ENCODE data around the gene NRP2.

DNA sequence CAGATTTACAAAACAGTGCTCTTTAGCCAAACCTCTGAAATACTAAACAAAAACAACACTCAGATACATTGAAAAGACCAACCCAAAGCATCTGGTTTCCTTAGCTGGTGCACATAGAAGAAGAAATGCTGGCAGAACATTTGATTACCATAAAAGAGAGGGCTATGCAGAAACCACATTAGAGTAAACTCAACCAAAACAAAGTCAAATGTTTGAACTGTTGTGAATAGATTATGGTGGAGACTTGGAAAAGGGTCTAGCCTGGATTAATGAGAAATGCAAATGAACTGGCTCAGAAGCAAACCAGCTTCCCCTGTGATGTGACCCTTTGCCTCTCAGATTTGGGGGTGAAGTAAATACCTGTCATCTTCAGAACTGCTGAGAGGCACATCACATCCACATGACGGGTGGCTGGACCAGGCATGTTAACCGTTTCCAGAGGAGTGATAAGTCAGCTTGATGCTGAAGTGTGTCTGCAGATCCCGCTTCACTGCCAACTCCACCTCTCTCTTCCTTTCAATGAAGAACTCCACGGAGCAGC lies 153.0 kb downstream of the NRP2 start:
- TF ChIP-seq, protein P1, sequence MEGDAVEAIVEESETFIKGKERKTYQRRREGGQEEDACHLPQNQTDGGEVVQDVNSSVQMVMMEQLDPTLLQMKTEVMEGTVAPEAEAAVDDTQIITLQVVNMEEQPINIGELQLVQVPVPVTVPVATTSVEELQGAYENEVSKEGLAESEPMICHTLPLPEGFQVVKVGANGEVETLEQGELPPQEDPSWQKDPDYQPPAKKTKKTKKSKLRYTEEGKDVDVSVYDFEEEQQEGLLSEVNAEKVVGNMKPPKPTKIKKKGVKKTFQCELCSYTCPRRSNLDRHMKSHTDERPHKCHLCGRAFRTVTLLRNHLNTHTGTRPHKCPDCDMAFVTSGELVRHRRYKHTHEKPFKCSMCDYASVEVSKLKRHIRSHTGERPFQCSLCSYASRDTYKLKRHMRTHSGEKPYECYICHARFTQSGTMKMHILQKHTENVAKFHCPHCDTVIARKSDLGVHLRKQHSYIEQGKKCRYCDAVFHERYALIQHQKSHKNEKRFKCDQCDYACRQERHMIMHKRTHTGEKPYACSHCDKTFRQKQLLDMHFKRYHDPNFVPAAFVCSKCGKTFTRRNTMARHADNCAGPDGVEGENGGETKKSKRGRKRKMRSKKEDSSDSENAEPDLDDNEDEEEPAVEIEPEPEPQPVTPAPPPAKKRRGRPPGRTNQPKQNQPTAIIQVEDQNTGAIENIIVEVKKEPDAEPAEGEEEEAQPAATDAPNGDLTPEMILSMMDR (conservative IDR thresholded peaks at IDR 0.05; ENCODE audit: low read depth, low read length) = no peak
- TF ChIP-seq EZH2phosphoT487 (IDR thresholded peaks at IDR 0.05; ENCODE audit: borderline replicate concordance, low read length) (no peak), EZH2 (IDR thresholded peaks at IDR 0.05; ENCODE audit: low read length, unreplicated experiment) (no peak)
